HepG2 (cell line): ENCODE measurements around the gene SAC3D1. TPM values are rescaled to one million over a fixed set of nuclear protein-coding genes. Genes with fewer than 3 reads are reported as not detected.

Experiments used
- GLI4 ChIP-seq: sonication (generic); formaldehyde crosslinking; IDR thresholded peaks from 2 replicates; pipeline ENCODE4 v1.5.1; 2020; ENCODE audit warnings: missing genetic modification reagents, mild to moderate bottlenecking, moderate library complexity, borderline replicate concordance
- JDP2 ChIP-seq: sonication (generic); formaldehyde crosslinking; IDR thresholded peaks from 2 replicates; pipeline ENCODE4 v1.8.1; 2022; ENCODE audit warnings: missing genetic modification reagents, borderline replicate concordance
- NFKB2 ChIP-seq: sonication (generic); formaldehyde crosslinking; IDR thresholded peaks from 2 replicates; pipeline ENCODE4 v1.4.0; 2020; ENCODE audit warnings: missing genetic modification reagents, borderline replicate concordance
- SETDB1 ChIP-seq: sonication (generic); formaldehyde crosslinking; IDR thresholded peaks from 2 replicates; pipeline ENCODE4 v1.5.1; 2020; ENCODE audit warnings: missing genetic modification reagents, mild to moderate bottlenecking, borderline replicate concordance
- SMYD3 ChIP-seq: sonication (generic); formaldehyde crosslinking; IDR thresholded peaks from 2 replicates; pipeline ENCODE4 v1.8.1; 2023; ENCODE audit warnings: mild to moderate bottlenecking, missing genetic modification reagents
- TBP ChIP-seq: sonication (generic); formaldehyde crosslinking; IDR thresholded peaks from 2 replicates; pipeline ENCODE4 v1.5.0; 2020; ENCODE audit warnings: missing genetic modification reagents
- ZNF124 ChIP-seq: sonication (generic); formaldehyde crosslinking; IDR thresholded peaks from 2 replicates; pipeline ENCODE4 v1.4.0; 2020; ENCODE audit warnings: missing genetic modification reagents
- ZNF563 ChIP-seq: sonication (generic); formaldehyde crosslinking; IDR thresholded peaks from 2 replicates; pipeline ENCODE4 v1.8.0; 2022; ENCODE audit warnings: mild to moderate bottlenecking, moderate library complexity, missing genetic modification reagents
- polyA plus RNA-seq, 8 experiments: library from polyadenylated mRNA; depleted of rRNA in 3 of 8; stranded (reverse) in 7 of 8; unstranded in 1 of 8; fragments of >200 nt; fragmentation: Illumina TruSeq in 4 of 8; extraction: Trizol in 4 of 8; gene quantifications; 2 replicates each; pipeline versions ENCODE4 v1.2.1 to v1.2.3, GENCODE V29; 2011 to 2016; ENCODE audit warnings: low read depth in 4 of 8, missing spikeins in 1 of 8, mixed read lengths in 1 of 8; ENCODE audit not compliant: insufficient read depth in 1 of 8
- total RNA-seq, 5 experiments: library from RNA; depleted of rRNA; stranded (reverse); fragments of >200 nt; fragmentation: Illumina TruSeq; extraction: Trizol; gene quantifications; 2 replicates each; pipeline ENCODE4 v1.2.3, GENCODE V29; 2016; ENCODE audit warnings: low read depth in 1 of 5
- TF ChIP-seq, protein P1 (sequence below): sonication (generic); formaldehyde crosslinking; IDR thresholded peaks from 2 replicates; pipeline ENCODE4 v1.8.1; 2022; ENCODE audit warnings: low read depth, mild to moderate bottlenecking, missing genetic modification reagents
- TF ChIP-seq, protein P2 (sequence below): IDR thresholded peaks from 2 replicates; pipeline ENCODE4 v1.6.1; 2016; ENCODE audit warnings: mild to moderate bottlenecking, missing biosample characterization, missing genetic modification reagents
- TF ChIP-seq, protein P3 (sequence below): sonication (generic); formaldehyde crosslinking; IDR thresholded peaks from 2 replicates; pipeline ENCODE4 v1.4.0; 2020; ENCODE audit warnings: missing genetic modification reagents, borderline replicate concordance
- TF ChIP-seq, protein P4 (sequence below): IDR thresholded peaks from 2 replicates; pipeline ENCODE4 v1.6.1; 2012; ENCODE audit warnings: low read length, improper control_type of control experiment
- TF ChIP-seq, protein P5 (sequence below): sonication (generic); formaldehyde crosslinking; IDR thresholded peaks from 2 replicates; pipeline ENCODE4 v1.5.0; 2020; ENCODE audit warnings: mild to moderate bottlenecking, missing genetic modification reagents
- TF ChIP-seq, protein P6 (sequence below): sonication (generic); formaldehyde crosslinking; IDR thresholded peaks from 2 replicates; pipeline ENCODE4 v1.5.1; 2020; ENCODE audit warnings: mild to moderate bottlenecking, missing genetic modification reagents, borderline replicate concordance

SAC3D1 gene
- total and polyA plus RNA-seq, 2 of the 13 experiments (the other 11 are each of a cell fraction or from before 2014, with no cell fraction given): 7.4 to 36.3 TPM

DNA sequence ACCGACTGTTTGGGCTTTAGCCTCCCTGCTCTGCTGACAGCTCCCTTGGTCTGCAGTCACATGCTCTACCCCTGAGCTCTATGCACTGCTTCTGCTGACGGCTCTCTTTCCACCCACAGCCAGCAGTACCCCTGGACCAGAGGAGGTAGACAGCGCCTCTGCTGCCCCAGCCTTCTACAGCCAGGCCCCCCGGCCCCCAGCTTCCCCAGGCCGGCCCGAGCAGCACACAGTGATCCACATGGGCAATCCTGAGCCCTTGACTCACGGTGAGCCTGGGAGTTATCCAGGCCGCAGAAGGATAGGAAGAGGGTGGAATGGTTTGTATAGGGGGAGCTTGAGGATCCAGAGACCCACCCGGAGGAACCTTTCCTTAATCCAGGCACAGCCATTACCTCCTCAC lies 45.8 kb downstream of the SAC3D1 start (continued):
- TF ChIP-seq, protein P1, sequence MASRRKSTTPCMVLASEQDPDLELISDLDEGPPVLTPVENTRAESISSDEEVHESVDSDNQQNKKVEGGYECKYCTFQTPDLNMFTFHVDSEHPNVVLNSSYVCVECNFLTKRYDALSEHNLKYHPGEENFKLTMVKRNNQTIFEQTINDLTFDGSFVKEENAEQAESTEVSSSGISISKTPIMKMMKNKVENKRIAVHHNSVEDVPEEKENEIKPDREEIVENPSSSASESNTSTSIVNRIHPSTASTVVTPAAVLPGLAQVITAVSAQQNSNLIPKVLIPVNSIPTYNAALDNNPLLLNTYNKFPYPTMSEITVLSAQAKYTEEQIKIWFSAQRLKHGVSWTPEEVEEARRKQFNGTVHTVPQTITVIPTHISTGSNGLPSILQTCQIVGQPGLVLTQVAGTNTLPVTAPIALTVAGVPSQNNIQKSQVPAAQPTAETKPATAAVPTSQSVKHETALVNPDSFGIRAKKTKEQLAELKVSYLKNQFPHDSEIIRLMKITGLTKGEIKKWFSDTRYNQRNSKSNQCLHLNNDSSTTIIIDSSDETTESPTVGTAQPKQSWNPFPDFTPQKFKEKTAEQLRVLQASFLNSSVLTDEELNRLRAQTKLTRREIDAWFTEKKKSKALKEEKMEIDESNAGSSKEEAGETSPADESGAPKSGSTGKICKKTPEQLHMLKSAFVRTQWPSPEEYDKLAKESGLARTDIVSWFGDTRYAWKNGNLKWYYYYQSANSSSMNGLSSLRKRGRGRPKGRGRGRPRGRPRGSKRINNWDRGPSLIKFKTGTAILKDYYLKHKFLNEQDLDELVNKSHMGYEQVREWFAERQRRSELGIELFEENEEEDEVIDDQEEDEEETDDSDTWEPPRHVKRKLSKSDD (CRISPR knock-in tag): no peak
- TF ChIP-seq TBP: no peak
- TF ChIP-seq, protein P2, sequence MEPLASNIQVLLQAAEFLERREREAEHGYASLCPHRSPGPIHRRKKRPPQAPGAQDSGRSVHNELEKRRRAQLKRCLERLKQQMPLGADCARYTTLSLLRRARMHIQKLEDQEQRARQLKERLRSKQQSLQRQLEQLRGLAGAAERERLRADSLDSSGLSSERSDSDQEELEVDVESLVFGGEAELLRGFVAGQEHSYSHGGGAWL: no peak
- no peak for TF ChIP-seq JDP2
- TF ChIP-seq, protein P3, sequence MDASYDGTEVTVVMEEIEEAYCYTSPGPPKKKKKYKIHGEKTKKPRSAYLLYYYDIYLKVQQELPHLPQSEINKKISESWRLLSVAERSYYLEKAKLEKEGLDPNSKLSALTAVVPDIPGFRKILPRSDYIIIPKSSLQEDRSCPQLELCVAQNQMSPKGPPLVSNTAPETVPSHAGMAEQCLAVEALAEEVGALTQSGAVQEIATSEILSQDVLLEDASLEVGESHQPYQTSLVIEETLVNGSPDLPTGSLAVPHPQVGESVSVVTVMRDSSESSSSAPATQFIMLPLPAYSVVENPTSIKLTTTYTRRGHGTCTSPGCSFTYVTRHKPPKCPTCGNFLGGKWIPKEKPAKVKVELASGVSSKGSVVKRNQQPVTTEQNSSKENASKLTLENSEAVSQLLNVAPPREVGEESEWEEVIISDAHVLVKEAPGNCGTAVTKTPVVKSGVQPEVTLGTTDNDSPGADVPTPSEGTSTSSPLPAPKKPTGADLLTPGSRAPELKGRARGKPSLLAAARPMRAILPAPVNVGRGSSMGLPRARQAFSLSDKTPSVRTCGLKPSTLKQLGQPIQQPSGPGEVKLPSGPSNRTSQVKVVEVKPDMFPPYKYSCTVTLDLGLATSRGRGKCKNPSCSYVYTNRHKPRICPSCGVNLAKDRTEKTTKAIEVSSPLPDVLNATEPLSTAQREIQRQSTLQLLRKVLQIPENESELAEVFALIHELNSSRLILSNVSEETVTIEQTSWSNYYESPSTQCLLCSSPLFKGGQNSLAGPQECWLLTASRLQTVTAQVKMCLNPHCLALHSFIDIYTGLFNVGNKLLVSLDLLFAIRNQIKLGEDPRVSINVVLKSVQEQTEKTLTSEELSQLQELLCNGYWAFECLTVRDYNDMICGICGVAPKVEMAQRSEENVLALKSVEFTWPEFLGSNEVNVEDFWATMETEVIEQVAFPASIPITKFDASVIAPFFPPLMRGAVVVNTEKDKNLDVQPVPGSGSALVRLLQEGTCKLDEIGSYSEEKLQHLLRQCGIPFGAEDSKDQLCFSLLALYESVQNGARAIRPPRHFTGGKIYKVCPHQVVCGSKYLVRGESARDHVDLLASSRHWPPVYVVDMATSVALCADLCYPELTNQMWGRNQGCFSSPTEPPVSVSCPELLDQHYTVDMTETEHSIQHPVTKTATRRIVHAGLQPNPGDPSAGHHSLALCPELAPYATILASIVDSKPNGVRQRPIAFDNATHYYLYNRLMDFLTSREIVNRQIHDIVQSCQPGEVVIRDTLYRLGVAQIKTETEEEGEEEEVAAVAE (CRISPR knock-in tag): no peak
- no peak for TF ChIP-seq ZNF563 (CRISPR knock-in tag)
- TF ChIP-seq ZNF124: no peak
- TF ChIP-seq GLI4 (CRISPR knock-in tag): no peak
- TF ChIP-seq, protein P4, sequence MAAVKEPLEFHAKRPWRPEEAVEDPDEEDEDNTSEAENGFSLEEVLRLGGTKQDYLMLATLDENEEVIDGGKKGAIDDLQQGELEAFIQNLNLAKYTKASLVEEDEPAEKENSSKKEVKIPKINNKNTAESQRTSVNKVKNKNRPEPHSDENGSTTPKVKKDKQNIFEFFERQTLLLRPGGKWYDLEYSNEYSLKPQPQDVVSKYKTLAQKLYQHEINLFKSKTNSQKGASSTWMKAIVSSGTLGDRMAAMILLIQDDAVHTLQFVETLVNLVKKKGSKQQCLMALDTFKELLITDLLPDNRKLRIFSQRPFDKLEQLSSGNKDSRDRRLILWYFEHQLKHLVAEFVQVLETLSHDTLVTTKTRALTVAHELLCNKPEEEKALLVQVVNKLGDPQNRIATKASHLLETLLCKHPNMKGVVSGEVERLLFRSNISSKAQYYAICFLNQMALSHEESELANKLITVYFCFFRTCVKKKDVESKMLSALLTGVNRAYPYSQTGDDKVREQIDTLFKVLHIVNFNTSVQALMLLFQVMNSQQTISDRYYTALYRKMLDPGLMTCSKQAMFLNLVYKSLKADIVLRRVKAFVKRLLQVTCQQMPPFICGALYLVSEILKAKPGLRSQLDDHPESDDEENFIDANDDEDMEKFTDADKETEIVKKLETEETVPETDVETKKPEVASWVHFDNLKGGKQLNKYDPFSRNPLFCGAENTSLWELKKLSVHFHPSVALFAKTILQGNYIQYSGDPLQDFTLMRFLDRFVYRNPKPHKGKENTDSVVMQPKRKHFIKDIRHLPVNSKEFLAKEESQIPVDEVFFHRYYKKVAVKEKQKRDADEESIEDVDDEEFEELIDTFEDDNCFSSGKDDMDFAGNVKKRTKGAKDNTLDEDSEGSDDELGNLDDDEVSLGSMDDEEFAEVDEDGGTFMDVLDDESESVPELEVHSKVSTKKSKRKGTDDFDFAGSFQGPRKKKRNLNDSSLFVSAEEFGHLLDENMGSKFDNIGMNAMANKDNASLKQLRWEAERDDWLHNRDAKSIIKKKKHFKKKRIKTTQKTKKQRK: no peak
- TF ChIP-seq SETDB1 (CRISPR knock-in tag): no peak
- no peak for TF ChIP-seq NFKB2 (CRISPR knock-in tag)
- TF ChIP-seq SMYD3: no peak
- TF ChIP-seq, protein P5, sequence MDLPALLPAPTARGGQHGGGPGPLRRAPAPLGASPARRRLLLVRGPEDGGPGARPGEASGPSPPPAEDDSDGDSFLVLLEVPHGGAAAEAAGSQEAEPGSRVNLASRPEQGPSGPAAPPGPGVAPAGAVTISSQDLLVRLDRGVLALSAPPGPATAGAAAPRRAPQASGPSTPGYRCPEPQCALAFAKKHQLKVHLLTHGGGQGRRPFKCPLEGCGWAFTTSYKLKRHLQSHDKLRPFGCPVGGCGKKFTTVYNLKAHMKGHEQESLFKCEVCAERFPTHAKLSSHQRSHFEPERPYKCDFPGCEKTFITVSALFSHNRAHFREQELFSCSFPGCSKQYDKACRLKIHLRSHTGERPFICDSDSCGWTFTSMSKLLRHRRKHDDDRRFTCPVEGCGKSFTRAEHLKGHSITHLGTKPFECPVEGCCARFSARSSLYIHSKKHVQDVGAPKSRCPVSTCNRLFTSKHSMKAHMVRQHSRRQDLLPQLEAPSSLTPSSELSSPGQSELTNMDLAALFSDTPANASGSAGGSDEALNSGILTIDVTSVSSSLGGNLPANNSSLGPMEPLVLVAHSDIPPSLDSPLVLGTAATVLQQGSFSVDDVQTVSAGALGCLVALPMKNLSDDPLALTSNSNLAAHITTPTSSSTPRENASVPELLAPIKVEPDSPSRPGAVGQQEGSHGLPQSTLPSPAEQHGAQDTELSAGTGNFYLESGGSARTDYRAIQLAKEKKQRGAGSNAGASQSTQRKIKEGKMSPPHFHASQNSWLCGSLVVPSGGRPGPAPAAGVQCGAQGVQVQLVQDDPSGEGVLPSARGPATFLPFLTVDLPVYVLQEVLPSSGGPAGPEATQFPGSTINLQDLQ (CRISPR knock-in tag): no peak
- TF ChIP-seq, protein P6, sequence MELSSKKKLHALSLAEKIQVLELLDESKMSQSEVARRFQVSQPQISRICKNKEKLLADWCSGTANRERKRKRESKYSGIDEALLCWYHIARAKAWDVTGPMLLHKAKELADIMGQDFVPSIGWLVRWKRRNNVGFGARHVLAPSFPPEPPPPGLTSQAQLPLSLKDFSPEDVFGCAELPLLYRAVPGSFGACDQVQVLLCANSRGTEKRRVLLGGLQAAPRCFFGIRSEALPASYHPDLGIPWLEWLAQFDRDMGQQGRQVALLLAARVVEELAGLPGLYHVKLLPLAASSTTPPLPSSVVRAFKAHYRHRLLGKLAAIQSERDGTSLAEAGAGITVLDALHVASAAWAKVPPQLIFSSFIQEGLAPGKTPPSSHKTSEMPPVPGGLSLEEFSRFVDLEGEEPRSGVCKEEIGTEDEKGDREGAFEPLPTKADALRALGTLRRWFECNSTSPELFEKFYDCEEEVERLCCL (CRISPR knock-in tag): no peak
